Hematopoietic multipotent progenitor cell treated with erythropoietin and hydrocortisone succinate and interleukin-3 and kit ligand, for 15 days (in vitro differentiated cells): ENCODE results near the gene LIG1.

ENCODE experiments used
- DNase-seq: peaks from one replicate; pipeline ENCODE4 v3.0.0-alpha.2; 2015; ENCODE audit warnings: low spot score

LIG1 gene

GRCh38 chr19:48181505-48181904 is 11.4 kb upstream of the LIG1 start:
- no peak for DNase-seq

- no peak for DNase-seq
These were observed 6.1 kb upstream of the LIG1 start for GRCh38 chr19:48176226-48176625.

- DNase-seq = no peak
These were observed 5.4 kb upstream of the LIG1 start for GRCh38 chr19:48175578-48175977.

GRCh38 chr19:48174445-48175030 is 4.4 kb upstream of the LIG1 start:
- no peak for DNase-seq

GRCh38 chr19:48171710-48172109 is 1.6 kb upstream of the LIG1 start:
- no peak for DNase-seq

- DNase-seq = no peak
These were observed 738 bp upstream of the LIG1 start for GRCh38 chr19:48170817-48171347.

- peak; percentile 86 for DNase-seq
These were observed 586 bp downstream of the LIG1 start for GRCh38 chr19:48169578-48169938.

- DNase-seq = no peak
These were observed 1.5 kb downstream of the LIG1 start for GRCh38 chr19:48168689-48169088.

GRCh38 chr19:48158210-48158790 is 11.8 kb downstream of the LIG1 start:
- no peak for DNase-seq

- no peak for DNase-seq
These were observed 16.1 kb downstream of the LIG1 start for GRCh38 chr19:48154003-48154402.

- DNase-seq = peak; percentile 76
These were observed 17.6 kb downstream of the LIG1 start for GRCh38 chr19:48152551-48152950.

- DNase-seq = no peak
These were observed 20.7 kb downstream of the LIG1 start for GRCh38 chr19:48149430-48149829.

GRCh38 chr19:48148576-48148975 is 21.6 kb downstream of the LIG1 start:
- no peak for DNase-seq

GRCh38 chr19:48147597-48148175 is 22.5 kb downstream of the LIG1 start:
- DNase-seq = no peak

- no peak for DNase-seq
These were observed 31.1 kb downstream of the LIG1 start for GRCh38 chr19:48139053-48139452.

GRCh38 chr19:48137411-48137810 is 32.7 kb downstream of the LIG1 start:
- DNase-seq = no peak

GRCh38 chr19:48136547-48136946 is 33.6 kb downstream of the LIG1 start:
- no peak for DNase-seq

GRCh38 chr19:48135411-48135810 is 34.7 kb downstream of the LIG1 start:
- peak; percentile 56 for DNase-seq

- DNase-seq = no peak
These were observed 37.0 kb downstream of the LIG1 start for GRCh38 chr19:48133094-48133493.

- no peak for DNase-seq
These were observed 42.6 kb downstream of the LIG1 start for GRCh38 chr19:48127561-48127960.

- DNase-seq = no peak
These were observed 46.1 kb downstream of the LIG1 start for GRCh38 chr19:48123907-48124651.

- DNase-seq = no peak
These were observed 47.7 kb downstream of the LIG1 start for GRCh38 chr19:48122421-48122820.

- DNase-seq = no peak
These were observed 48.2 kb downstream of the LIG1 start for GRCh38 chr19:48121909-48122371.
